ENCODE measurements around the gene CFL1. TPM values are rescaled to one million over a fixed set of nuclear protein-coding genes. Genes with fewer than 3 reads are reported as not detected.

CFL1 gene
- total RNA-seq, 1 donor from 2014 or later, result 976 TPM

Other genes starting within 250 kb of the CFL1 start
- gene MAP3K11, start 244.0 kb downstream of the CFL1 start, total RNA-seq, result 57.1 and 78.8 TPM in 2 replicates
- gene PCNX3, start 242.4 kb downstream of the CFL1 start, total RNA-seq, result 10.4 and 17.6 TPM in 2 replicates
- 54.0 and 56.0 TPM in 2 replicates for gene SIPA1, start 220.1 kb downstream of the CFL1 start, total RNA-seq
- gene RELA, start 195.3 kb downstream of the CFL1 start, total RNA-seq, result 8.7 and 16.3 TPM in 2 replicates
- gene KAT5, start 145.9 kb downstream of the CFL1 start, total RNA-seq, result 37.6 and 38.4 TPM in 2 replicates
- 39.8 and 42.6 TPM in 2 replicates for gene RNASEH2C, start 137.4 kb downstream of the CFL1 start, total RNA-seq
- 6.2 and 11.9 TPM in 2 replicates for gene AP5B1, start 77.2 kb downstream of the CFL1 start, total RNA-seq
- gene OVOL1, start 71.1 kb downstream of the CFL1 start, total RNA-seq, result not detected in 2 replicates
- gene SNX32, start 24.2 kb downstream of the CFL1 start, total RNA-seq, result 0.13 and 0.51 TPM in 2 replicates
- gene MUS81, start 2.3 kb upstream of the CFL1 start, total RNA-seq, result 32.6 and 37.8 TPM in 2 replicates
- gene EFEMP2, start 14.6 kb upstream of the CFL1 start, total RNA-seq, result 11.2 and 44.4 TPM in 2 replicates
- gene CTSW, start 21.7 kb upstream of the CFL1 start, total RNA-seq, result 0.13 TPM in 2 replicates
- gene FIBP, start 30.3 kb upstream of the CFL1 start, total RNA-seq, result 157 and 195 TPM in 2 replicates
- gene CCDC85B, start 32.5 kb upstream of the CFL1 start, total RNA-seq, result 40.7 and 49.3 TPM in 2 replicates
- gene FOSL1, start 42.2 kb upstream of the CFL1 start, total RNA-seq, result 2.1 and 3.8 TPM in 2 replicates
- 12.3 and 19.8 TPM in 2 replicates for gene C11orf68, start 60.9 kb upstream of the CFL1 start, total RNA-seq
- 67.3 and 84.5 TPM in 2 replicates for gene DRAP1, start 61.2 kb upstream of the CFL1 start, total RNA-seq
- not detected in 2 replicates for gene TSGA10IP, start 87.3 kb upstream of the CFL1 start, total RNA-seq
- 23.9 and 27.8 TPM in 2 replicates for gene SART1, start 103.6 kb upstream of the CFL1 start, total RNA-seq
- 21.7 and 29.7 TPM in 2 replicates for gene EIF1AD, start 144.0 kb upstream of the CFL1 start, total RNA-seq
- gene BANF1, start 144.3 kb upstream of the CFL1 start, total RNA-seq, result 16.7 and 20.4 TPM in 2 replicates
- 0.38 and 0.64 TPM in 2 replicates for gene CST6, start 153.8 kb upstream of the CFL1 start, total RNA-seq
- gene CATSPER1, start 168.3 kb upstream of the CFL1 start, total RNA-seq, result 0.13 TPM in 1 of 2 replicates, not detected in the other
- 0.26 and 0.38 TPM in 2 replicates for gene GAL3ST3, start 191.0 kb upstream of the CFL1 start, total RNA-seq
- 70.3 and 72.7 TPM in 2 replicates for gene SF3B2, start 194.2 kb upstream of the CFL1 start, total RNA-seq
- 16.4 and 30.7 TPM in 2 replicates for gene PACS1, start 212.1 kb upstream of the CFL1 start, total RNA-seq